BJ (cell line): Measurements from ENCODE around the gene KRT80. TPM values are rescaled to one million over a fixed set of nuclear protein-coding genes. Genes with fewer than 3 reads are reported as not detected.

Experiments
- CTCF ChIA-PET: fragments of 350-600 bp; formaldehyde crosslinking; extraction: SDS; loops from one replicate; lab custom pipeline; 2021; ENCODE audit warnings: antibody characterized with exemption, inconsistent platforms; lab: Yijun Ruan, JAX
- POLR2A ChIA-PET: fragments of 300-600 bp; sonication (Branson Sonifier 250); formaldehyde crosslinking; extraction: SDS; loops from one replicate; lab custom pipeline; 2021; ENCODE audit warnings: antibody characterized with exemption; lab: Charles Lee
- DNase-seq: peaks from one replicate; pipeline ENCODE4 v3.0.0-alpha.2; 2011; ENCODE audit warnings: low read depth
- H3K27me3 ChIP-seq: 2 replicates; pipeline ENCODE4 v1.6.0; 2011; ENCODE audit warnings: low read length; ENCODE audit not compliant: control insufficient read depth, insufficient read depth
- H3K36me3 ChIP-seq: 2 replicates; pipeline ENCODE4 v1.5.1; 2011; ENCODE audit warnings: low read length; ENCODE audit not compliant: control insufficient read depth, insufficient read depth
- H3K4me3 ChIP-seq: 2 replicates; pipeline ENCODE4 v1.5.1; 2011; ENCODE audit warnings: low read depth, mild to moderate bottlenecking, control low read depth, low read length
- polyA plus RNA-seq: library from polyadenylated mRNA; depleted of rRNA; stranded (reverse); fragments of >200 nt; gene quantifications from 2 replicates; pipeline ENCODE4 v1.2.3, GENCODE V29; 2011
- TF ChIP-seq, protein P1 (sequence below): IDR thresholded peaks from 2 replicates; pipeline ENCODE4 v1.5.1; 2011; ENCODE audit warnings: low read depth, mild to moderate bottlenecking, control low read depth, inconsistent platforms, low read length, moderate library complexity; ENCODE audit not compliant: insufficient read depth

Gene KRT80
- polyA plus RNA-seq, 1 experiment, result 5.9 TPM

DNA sequence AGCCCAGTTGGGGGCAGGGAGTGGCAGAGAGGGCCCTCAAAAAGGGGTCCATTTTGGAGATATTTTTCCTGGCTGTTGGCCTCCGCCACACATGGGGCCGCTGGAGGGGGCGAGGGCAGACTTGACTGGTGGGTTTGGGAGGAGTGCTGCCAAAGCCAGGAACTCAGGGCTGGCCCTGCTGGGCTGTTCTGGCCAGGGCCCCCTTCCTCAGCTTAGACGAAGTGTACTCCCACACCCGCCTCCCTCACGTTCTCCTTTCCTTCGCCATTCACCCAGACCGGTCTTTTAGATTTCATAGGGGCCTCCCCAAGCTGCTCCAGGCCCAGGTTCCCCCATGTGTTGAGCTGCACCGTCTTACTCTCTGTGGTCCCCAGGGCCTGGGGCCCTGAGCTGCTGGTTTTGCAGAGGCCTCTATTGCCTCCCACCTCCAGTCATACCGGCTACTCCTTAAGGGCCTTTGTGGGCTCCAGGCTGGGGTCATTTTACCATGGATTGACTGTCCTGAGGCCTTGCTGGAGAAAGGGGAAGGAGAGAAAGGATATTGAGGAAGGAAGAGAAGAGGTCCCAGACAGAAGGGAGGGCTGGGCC lies 42.5 kb upstream of the KRT80 start:
- CTCF ChIA-PET, result interaction anchor here (0.9 to 2.0 kb wide), 5 partner anchors 18 to 94 kb away, joined by 3 to 5 read pairs (median 3); no protein-coding TSS in a partner anchor

GRCh38 chr12:52233462-52234207 lies 41.8 kb upstream of the KRT80 start:
- TF ChIP-seq, protein P1, sequence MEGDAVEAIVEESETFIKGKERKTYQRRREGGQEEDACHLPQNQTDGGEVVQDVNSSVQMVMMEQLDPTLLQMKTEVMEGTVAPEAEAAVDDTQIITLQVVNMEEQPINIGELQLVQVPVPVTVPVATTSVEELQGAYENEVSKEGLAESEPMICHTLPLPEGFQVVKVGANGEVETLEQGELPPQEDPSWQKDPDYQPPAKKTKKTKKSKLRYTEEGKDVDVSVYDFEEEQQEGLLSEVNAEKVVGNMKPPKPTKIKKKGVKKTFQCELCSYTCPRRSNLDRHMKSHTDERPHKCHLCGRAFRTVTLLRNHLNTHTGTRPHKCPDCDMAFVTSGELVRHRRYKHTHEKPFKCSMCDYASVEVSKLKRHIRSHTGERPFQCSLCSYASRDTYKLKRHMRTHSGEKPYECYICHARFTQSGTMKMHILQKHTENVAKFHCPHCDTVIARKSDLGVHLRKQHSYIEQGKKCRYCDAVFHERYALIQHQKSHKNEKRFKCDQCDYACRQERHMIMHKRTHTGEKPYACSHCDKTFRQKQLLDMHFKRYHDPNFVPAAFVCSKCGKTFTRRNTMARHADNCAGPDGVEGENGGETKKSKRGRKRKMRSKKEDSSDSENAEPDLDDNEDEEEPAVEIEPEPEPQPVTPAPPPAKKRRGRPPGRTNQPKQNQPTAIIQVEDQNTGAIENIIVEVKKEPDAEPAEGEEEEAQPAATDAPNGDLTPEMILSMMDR, result no peak
- Histone ChIP-seq H3K27me3 (no peaks in the 10 kb centered on the region), H3K36me3 (no peaks in the 10 kb centered on the region), H3K4me3 (peak overlapping the region; percentile 42)
- no peak for DNase-seq
- CTCF ChIA-PET, result interaction anchor here (0.6 to 2.1 kb wide), 5 partner anchors 10 to 95 kb away, joined by 3 to 6 read pairs (median 3); no protein-coding TSS in a partner anchor
- POLR2A ChIA-PET, result no interaction called here

More for the DNA sequence above, 42.5 kb upstream of the KRT80 start:
- H3K27me3 ChIP-seq, result no peaks in the 10 kb centered on the region
- H3K4me3 ChIP-seq, result peak overlapping the region; percentile 42
- no peaks in the 10 kb centered on the region for H3K36me3 ChIP-seq
- TF ChIP-seq, protein P1, result no peak
- POLR2A ChIA-PET, result no interaction called here
- no peak for DNase-seq

DNA sequence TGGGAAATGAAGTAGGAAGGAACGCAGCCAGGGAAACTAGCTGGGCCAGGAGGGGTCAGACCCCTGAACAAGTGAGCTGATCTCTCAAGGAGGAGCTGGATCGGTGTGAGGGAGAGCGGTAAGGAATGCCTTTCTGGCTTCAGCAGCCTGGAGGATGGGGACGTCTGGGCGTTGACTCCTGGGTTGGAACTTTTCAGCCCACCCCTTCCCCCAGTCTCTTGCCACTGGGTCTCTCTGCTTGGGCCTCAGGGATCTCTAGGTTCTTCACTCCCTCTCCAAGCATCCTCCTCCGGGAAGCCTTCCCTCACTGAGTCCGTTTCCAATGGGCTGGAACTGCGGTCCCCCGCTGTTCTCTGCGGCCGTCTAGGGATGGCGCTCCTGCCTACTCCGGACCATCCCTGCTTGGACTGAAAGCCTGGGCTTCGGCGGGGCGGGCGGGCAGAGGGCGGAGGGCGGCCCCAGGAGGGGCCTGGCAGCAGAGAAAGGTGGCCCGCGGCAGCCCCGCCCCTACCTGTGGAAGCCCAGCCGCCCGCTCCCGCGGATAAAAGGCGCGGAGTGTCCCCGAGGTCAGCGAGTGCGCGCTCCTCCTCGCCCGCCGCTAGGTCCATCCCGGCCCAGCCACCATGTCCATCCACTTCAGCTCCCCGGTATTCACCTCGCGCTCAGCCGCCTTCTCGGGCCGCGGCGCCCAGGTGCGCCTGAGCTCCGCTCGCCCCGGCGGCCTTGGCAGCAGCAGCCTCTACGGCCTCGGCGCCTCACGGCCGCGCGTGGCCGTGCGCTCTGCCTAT lies 41.1 kb upstream of the KRT80 start, which contains the start of gene KRT7:
TSS of gene KRT7 (plus strand) at position 570 of the 788 bp plus-strand sequence. CDS start at position 624, 54 bp downstream.
- CTCF ChIA-PET, result interaction anchor here (0.6 to 2.1 kb wide), 7 partner anchors 11 to 49 kb away, joined by 3 to 8 read pairs (median 3); no protein-coding TSS in a partner anchor
- H3K36me3 ChIP-seq, result no peaks in the 10 kb centered on the region
- DNase-seq, result no peak
- H3K27me3 ChIP-seq, result no peaks in the 10 kb centered on the region
- POLR2A ChIA-PET, result interaction anchor here (0.7 kb wide), 1 partner anchor 86 kb away, joined by 3 read pairs; no protein-coding TSS in a partner anchor
- H3K4me3 ChIP-seq, result peak within 1 kb of the TSS; percentile 42
- TF ChIP-seq, protein P1, result peak; percentile 25; the same call in 1 of the 2 replicates

GRCh38 chr12:52232203-52232673 lies 40.4 kb upstream of the KRT80 start:
- peak overlapping the region; percentile 42 for H3K4me3 ChIP-seq
- no peaks in the 10 kb centered on the region for H3K36me3 ChIP-seq
- TF ChIP-seq, protein P1, result no peak
- H3K27me3 ChIP-seq, result no peaks in the 10 kb centered on the region
- POLR2A ChIA-PET, result interaction anchor here (0.7 kb wide), 1 partner anchor 85 kb away, joined by 3 read pairs; no protein-coding TSS in a partner anchor
- DNase-seq, result no peak
- CTCF ChIA-PET, result interaction anchor here (0.8 to 2.1 kb wide), 6 partner anchors 10 to 47 kb away, joined by 3 to 8 read pairs (median 4); no protein-coding TSS in a partner anchor
